ENCODE results near the gene COQ10A. TPM values are rescaled to one million over a fixed set of nuclear protein-coding genes. Genes with fewer than 3 reads are reported as not detected.

The COQ10A gene
- total and polyA plus RNA-seq, 4 donors, result 3.2 to 40.7 (median 15.5) TPM

DNA sequence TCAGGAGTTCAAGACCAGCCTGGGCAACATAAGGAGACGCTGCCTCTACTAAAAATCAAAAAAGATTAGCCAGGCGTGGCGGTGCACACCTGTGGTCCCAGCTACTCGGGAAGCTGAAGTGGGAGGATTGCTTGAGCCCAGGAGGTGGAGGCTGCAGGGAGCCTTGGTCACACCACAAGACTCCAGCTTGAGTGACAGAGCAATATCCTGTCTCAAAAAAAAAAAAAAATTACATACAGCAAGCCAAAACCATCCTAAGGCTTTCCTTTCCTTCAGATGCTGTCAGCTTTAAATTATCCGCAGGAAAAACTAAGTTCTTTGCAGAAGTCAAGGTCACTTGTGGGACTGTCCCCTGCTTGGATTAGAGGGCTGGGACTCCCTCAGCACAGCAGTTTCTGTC lies 32.1 kb downstream of the COQ10A start:
- H3K9me3 ChIP-seq (ENCODE audit: control insufficient read depth in 4 of 4, low read length in 3 of 4), result no peaks in the 10 kb centered on the region
- no peaks in the 10 kb centered on the region for H3K27me3 ChIP-seq (ENCODE audit: control insufficient read depth in 4 of 4, insufficient read depth in 4 of 4, low read length in 3 of 4)
- DNase-seq (ENCODE audit: low spot score), result no peak
- peak overlapping the region; percentile 70 to 97 (median 96) for H3K4me3 ChIP-seq (ENCODE audit: low read depth in 1 of 3, low read length in 3 of 3)
- peak overlapping the region; percentile 22 to 80 for H3K9ac ChIP-seq (ENCODE audit: low read depth in 1 of 2, low read length in 2 of 2)
- H3K4me1 ChIP-seq (ENCODE audit: control insufficient read depth in 4 of 4, insufficient read depth in 4 of 4, low read length in 3 of 4), result peaks cover 15 to 66% (median 63%) of the 10 kb centered on the region in 4 donors
- peak overlapping the region in 1 of 2 donors; percentile 95 for H3K27ac ChIP-seq (ENCODE audit: low read depth in 1 of 2, low read length in 2 of 2)
- peaks cover 0 to 2% (median 0%) of the 10 kb centered on the region in 4 donors for H3K36me3 ChIP-seq (ENCODE audit: control insufficient read depth in 4 of 4, insufficient read depth in 3 of 4, low read depth in 1 of 4, low read length in 3 of 4)
- TF ChIP-seq TAF1 (conservative IDR thresholded peaks at IDR 0.05) (no peak), RAD21 (IDR thresholded peaks at IDR 0.05) (no peak), FOXA2 (IDR thresholded peaks at IDR 0.05) (no peak), HNF4A (conservative IDR thresholded peaks at IDR 0.05) (no peak), EGR1 (IDR thresholded peaks at IDR 0.05; ENCODE audit: low read depth in 2 of 2) (no peak), FOXA1 (IDR thresholded peaks at IDR 0.05) (no peak)
- TF ChIP-seq, protein P1, sequence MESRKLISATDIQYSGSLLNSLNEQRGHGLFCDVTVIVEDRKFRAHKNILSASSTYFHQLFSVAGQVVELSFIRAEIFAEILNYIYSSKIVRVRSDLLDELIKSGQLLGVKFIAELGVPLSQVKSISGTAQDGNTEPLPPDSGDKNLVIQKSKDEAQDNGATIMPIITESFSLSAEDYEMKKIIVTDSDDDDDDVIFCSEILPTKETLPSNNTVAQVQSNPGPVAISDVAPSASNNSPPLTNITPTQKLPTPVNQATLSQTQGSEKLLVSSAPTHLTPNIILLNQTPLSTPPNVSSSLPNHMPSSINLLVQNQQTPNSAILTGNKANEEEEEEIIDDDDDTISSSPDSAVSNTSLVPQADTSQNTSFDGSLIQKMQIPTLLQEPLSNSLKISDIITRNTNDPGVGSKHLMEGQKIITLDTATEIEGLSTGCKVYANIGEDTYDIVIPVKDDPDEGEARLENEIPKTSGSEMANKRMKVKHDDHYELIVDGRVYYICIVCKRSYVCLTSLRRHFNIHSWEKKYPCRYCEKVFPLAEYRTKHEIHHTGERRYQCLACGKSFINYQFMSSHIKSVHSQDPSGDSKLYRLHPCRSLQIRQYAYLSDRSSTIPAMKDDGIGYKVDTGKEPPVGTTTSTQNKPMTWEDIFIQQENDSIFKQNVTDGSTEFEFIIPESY (IDR thresholded peaks at IDR 0.05), result no peak
- WGBS, result 65% methylated on average over 5 of the region's 5 CpGs

DNA sequence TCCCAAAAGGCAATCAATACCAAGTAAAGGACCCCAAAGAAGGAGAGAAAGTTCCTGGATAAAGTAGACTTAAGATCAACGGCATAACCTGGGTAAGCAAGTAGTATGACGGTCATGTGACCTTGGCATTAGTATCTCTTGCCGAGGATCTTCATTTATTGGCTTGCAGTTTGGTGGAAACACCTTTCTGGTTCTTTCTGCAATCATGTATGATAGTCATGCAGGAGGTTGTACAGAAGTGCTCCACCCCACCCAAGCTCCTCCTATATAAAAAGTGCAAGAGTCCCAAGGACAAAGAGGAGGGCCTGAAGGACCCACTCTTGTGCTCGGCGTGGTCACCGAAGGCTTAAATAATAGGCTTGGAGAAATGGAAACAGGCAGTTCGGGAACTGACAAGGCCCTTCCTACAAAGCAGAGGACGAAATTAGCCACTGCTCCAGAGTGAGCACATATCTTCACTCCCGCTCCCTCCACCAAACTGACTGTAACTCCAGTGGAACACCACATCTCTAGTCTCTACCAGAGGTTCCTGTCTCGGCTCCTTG lies 32.6 kb downstream of the COQ10A start:
- Histone ChIP-seq H3K4me3 (ENCODE audit: low read depth in 1 of 3, low read length in 3 of 3) (peak overlapping the region; percentile 70 to 97 (median 96)), H3K36me3 (ENCODE audit: control insufficient read depth in 4 of 4, insufficient read depth in 3 of 4, low read depth in 1 of 4, low read length in 3 of 4) (peaks cover 0 to 2% (median 0%) of the 10 kb centered on the region in 4 donors), H3K9ac (ENCODE audit: low read depth in 1 of 2, low read length in 2 of 2) (peak overlapping the region; percentile 67 to 80), H3K27me3 (ENCODE audit: control insufficient read depth in 4 of 4, insufficient read depth in 4 of 4, low read length in 3 of 4) (no peaks in the 10 kb centered on the region), H3K9me3 (ENCODE audit: control insufficient read depth in 4 of 4, low read length in 3 of 4) (no peaks in the 10 kb centered on the region), H3K27ac (ENCODE audit: low read depth in 1 of 2, low read length in 2 of 2) (peak overlapping the region; percentile 86 to 95), H3K4me1 (ENCODE audit: control insufficient read depth in 4 of 4, insufficient read depth in 4 of 4, low read length in 3 of 4) (peaks cover 15 to 63% (median 59%) of the 10 kb centered on the region in 4 donors)
- under 1% methylated on average over 10 of the region's 10 CpGs for WGBS
- DNase-seq (ENCODE audit: low spot score), result no peak
- TF ChIP-seq, protein P2, sequence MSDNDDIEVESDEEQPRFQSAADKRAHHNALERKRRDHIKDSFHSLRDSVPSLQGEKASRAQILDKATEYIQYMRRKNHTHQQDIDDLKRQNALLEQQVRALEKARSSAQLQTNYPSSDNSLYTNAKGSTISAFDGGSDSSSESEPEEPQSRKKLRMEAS (IDR thresholded peaks at IDR 0.05), result no peak
- TF ChIP-seq SP1 (IDR thresholded peaks at IDR 0.05), result no peak
- TF ChIP-seq, protein P3, sequence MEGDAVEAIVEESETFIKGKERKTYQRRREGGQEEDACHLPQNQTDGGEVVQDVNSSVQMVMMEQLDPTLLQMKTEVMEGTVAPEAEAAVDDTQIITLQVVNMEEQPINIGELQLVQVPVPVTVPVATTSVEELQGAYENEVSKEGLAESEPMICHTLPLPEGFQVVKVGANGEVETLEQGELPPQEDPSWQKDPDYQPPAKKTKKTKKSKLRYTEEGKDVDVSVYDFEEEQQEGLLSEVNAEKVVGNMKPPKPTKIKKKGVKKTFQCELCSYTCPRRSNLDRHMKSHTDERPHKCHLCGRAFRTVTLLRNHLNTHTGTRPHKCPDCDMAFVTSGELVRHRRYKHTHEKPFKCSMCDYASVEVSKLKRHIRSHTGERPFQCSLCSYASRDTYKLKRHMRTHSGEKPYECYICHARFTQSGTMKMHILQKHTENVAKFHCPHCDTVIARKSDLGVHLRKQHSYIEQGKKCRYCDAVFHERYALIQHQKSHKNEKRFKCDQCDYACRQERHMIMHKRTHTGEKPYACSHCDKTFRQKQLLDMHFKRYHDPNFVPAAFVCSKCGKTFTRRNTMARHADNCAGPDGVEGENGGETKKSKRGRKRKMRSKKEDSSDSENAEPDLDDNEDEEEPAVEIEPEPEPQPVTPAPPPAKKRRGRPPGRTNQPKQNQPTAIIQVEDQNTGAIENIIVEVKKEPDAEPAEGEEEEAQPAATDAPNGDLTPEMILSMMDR (IDR thresholded peaks at IDR 0.05; ENCODE audit: low read depth, low read length, missing input control), result no peak
- no peak for TF ChIP-seq JUND (IDR thresholded peaks at IDR 0.05)
- TF ChIP-seq, protein P4, sequence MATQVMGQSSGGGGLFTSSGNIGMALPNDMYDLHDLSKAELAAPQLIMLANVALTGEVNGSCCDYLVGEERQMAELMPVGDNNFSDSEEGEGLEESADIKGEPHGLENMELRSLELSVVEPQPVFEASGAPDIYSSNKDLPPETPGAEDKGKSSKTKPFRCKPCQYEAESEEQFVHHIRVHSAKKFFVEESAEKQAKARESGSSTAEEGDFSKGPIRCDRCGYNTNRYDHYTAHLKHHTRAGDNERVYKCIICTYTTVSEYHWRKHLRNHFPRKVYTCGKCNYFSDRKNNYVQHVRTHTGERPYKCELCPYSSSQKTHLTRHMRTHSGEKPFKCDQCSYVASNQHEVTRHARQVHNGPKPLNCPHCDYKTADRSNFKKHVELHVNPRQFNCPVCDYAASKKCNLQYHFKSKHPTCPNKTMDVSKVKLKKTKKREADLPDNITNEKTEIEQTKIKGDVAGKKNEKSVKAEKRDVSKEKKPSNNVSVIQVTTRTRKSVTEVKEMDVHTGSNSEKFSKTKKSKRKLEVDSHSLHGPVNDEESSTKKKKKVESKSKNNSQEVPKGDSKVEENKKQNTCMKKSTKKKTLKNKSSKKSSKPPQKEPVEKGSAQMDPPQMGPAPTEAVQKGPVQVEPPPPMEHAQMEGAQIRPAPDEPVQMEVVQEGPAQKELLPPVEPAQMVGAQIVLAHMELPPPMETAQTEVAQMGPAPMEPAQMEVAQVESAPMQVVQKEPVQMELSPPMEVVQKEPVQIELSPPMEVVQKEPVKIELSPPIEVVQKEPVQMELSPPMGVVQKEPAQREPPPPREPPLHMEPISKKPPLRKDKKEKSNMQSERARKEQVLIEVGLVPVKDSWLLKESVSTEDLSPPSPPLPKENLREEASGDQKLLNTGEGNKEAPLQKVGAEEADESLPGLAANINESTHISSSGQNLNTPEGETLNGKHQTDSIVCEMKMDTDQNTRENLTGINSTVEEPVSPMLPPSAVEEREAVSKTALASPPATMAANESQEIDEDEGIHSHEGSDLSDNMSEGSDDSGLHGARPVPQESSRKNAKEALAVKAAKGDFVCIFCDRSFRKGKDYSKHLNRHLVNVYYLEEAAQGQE (IDR thresholded peaks at IDR 0.05), result no peak
- TF ChIP-seq TAF1 (conservative IDR thresholded peaks at IDR 0.05), result no peak
- TF ChIP-seq FOXA1 (IDR thresholded peaks at IDR 0.05), result no peak
- TF ChIP-seq, protein P5, sequence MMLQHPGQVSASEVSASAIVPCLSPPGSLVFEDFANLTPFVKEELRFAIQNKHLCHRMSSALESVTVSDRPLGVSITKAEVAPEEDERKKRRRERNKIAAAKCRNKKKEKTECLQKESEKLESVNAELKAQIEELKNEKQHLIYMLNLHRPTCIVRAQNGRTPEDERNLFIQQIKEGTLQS (IDR thresholded peaks at IDR 0.05), result no peak
- no peak for TF ChIP-seq RXRA (IDR thresholded peaks at IDR 0.05)
- TF ChIP-seq GABPA (IDR thresholded peaks at IDR 0.05 in 1 of 2, conservative IDR thresholded peaks at IDR 0.05 in 1 of 2), result no peak
- no peak for TF ChIP-seq EGR1 (IDR thresholded peaks at IDR 0.05; ENCODE audit: low read depth in 2 of 2)
- TF ChIP-seq, protein P1 (IDR thresholded peaks at IDR 0.05), result no peak
- no peak for TF ChIP-seq YY1 (IDR thresholded peaks at IDR 0.05)
